C4-2B (cell line): Measurements from ENCODE around the gene FANCE.

ENCODE experiments used
- CTCF ChIP-seq: fragments of 450-650 bp; conservative IDR thresholded peaks from 2 replicates; pipeline ENCODE4 v1.5.1; 2017; ENCODE audit warnings: mild to moderate bottlenecking
- ZFX ChIP-seq: fragments of 450-650 bp; IDR thresholded peaks from 2 replicates; pipeline ENCODE4 v1.6.1; 2017

- TF ChIP-seq CTCF (no peak), ZFX (no peak)
Measured at GRCh38 chr6:35476004-35476403, 23.9 kb downstream of the FANCE start.
